Measurements from ENCODE around the gene MYBPHL.

Gene MYBPHL

DNA sequence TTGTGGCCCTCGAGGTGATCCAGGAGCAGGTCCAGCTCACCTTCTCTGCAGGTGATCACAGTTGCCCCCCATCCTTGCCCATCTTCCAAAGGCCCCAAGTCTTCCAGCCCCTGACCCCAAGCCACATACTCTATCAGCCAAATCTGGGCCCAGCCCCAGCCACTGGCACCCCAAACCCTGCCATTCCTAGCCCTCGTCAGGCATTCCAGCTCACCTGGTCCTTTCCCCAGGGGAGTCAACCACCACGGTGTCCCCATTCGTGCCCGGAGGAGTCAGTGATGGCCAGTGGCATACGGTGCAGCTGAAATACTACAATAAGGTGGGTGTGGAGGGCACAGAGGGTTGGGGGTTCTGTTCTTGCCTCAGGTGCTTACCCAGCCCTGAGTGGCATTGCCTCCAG lies 45.2 kb downstream of the MYBPHL start:
- no peak overlapping the region for H3K27ac ChIP-seq
- TF ChIP-seq, protein P1, sequence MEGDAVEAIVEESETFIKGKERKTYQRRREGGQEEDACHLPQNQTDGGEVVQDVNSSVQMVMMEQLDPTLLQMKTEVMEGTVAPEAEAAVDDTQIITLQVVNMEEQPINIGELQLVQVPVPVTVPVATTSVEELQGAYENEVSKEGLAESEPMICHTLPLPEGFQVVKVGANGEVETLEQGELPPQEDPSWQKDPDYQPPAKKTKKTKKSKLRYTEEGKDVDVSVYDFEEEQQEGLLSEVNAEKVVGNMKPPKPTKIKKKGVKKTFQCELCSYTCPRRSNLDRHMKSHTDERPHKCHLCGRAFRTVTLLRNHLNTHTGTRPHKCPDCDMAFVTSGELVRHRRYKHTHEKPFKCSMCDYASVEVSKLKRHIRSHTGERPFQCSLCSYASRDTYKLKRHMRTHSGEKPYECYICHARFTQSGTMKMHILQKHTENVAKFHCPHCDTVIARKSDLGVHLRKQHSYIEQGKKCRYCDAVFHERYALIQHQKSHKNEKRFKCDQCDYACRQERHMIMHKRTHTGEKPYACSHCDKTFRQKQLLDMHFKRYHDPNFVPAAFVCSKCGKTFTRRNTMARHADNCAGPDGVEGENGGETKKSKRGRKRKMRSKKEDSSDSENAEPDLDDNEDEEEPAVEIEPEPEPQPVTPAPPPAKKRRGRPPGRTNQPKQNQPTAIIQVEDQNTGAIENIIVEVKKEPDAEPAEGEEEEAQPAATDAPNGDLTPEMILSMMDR (conservative IDR thresholded peaks at IDR 0.05) = no peak

DNA sequence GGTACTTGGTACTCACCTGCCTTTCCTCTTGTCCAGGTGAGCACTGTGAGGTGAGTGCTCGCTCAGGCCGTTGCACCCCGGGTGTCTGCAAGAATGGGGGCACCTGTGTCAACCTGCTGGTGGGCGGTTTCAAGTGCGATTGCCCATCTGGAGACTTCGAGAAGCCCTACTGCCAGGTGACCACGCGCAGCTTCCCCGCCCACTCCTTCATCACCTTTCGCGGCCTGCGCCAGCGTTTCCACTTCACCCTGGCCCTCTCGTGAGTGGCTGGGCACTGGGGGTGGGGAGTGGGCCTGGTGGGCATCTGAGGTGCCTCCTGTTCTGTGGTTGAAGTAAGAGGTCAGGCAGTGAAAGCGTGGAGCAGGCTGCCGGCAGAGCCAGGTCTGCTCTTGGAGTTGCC lies 45.8 kb downstream of the MYBPHL start:
- TF ChIP-seq, protein P1 (conservative IDR thresholded peaks at IDR 0.05) = no peak
- H3K27ac ChIP-seq = no peak overlapping the region

DNA sequence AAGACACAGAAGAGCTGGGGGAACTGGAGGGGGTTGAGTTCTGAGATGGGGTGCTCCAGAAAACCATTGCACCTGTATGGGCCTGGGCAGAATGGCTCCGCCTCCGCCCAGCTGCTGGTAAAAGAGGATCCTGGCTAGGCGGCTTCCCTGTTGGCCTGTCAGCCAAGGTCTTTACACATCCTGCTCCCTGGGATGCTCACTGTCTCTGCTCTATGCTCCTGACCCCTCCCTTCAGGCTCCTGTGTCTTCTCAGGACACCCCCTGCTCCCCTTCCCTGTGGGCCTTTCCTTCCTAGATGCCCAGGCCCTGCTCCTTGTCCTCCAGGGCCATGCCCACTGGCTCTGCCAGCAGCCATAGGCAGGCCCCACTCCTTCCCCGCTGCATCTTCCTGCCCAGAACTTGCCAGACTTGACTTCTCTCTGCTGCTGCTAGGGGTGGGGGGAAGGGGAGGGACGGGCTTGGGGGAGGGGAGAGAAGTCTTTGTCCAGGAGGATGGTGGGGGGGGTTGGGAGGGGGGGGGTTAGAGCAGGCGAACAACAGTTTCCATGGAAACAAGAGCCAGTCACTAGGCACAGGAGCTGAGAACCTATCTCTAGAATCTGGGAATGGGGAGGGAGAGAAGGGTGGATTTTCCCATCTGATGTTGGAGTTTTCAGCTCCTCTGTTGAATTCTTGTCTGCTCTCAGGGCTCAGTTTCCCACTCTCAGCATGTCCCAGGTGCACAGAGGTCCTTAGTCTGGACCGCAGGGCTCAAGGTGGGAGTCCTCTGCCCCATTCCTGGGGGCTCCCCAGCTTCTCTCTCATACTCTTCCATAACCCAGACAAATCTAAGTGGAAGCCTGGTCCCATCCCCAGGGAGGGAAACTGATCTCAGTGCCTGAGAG lies 46.9 kb downstream of the MYBPHL start:
- H3K27ac ChIP-seq = no peak overlapping the region
- TF ChIP-seq, protein P1 (conservative IDR thresholded peaks at IDR 0.05) = no peak

DNA sequence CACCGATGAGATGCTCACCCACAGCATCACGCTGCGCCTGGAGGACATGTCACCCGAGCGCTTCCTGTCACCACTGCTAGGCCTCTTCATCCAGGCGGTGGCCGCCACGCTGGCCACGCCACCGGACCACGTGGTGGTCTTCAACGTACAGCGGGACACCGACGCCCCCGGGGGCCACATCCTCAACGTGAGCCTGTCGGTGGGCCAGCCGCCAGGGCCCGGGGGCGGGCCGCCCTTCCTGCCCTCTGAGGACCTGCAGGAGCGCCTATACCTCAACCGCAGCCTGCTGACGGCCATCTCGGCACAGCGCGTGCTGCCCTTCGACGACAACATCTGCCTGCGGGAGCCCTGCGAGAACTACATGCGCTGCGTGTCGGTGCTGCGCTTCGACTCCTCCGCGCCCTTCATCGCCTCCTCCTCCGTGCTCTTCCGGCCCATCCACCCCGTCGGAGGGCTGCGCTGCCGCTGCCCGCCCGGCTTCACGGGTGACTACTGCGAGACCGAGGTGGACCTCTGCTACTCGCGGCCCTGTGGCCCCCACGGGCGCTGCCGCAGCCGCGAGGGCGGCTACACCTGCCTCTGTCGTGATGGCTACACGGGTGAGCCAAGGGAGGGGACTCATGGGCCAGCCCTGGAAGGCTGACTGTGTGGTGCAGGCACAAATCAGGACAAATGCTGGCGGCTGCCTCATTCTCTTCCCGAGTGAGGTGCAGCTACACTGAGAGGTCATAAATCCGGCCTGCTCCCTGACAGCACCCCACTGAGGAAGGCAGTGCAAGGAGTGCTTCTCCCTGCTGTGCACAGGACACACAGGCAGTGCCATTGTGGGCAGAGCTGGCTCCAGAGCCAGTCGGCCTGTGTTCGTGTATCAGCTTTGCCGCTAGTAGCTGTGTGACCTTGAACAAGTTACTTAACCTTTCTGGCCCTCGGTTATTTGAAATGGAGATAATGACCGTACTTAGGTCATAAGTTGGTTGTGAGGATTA lies 48.0 kb downstream of the MYBPHL start:
- TF ChIP-seq, protein P1 (conservative IDR thresholded peaks at IDR 0.05) = no peak
- no peak overlapping the region for H3K27ac ChIP-seq

DNA sequence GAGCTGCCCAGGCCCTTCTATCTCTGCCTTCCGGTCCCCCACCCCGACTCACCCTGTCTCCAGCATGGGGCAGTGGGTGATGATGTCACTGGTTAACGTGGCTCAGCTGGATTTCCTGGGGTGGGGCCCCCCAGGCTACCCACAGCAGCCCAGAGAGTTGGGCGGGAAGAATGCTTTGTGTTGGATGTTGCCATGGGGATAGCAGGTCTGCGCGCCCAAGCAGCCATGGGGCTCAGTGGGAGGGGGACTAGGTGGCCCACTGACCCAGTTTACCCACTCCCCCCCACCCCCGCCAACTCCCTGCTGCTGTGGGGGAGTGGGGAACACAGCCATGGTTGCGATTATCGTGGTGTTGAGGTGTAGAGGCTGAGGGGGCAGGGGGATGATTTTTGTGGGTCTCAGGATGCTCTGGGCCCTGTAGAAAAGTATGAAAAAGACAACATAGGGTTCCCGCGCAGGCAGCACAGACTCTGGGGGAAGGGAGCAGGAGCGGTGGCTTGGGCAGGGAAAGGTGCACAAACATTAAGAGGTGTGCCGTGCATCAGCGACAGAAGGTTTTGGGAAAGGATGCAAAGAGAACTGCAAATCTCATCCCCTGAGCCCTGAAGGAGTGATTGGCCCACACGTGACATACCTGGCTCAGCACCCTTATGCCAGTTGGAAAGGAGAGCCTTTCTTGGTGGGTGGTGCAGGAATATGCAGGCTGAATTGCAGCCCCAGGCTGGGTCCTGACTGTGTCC lies 49.0 kb downstream of the MYBPHL start:
- TF ChIP-seq, protein P1 (conservative IDR thresholded peaks at IDR 0.05) = no peak
- H3K27ac ChIP-seq = no peak overlapping the region

DNA sequence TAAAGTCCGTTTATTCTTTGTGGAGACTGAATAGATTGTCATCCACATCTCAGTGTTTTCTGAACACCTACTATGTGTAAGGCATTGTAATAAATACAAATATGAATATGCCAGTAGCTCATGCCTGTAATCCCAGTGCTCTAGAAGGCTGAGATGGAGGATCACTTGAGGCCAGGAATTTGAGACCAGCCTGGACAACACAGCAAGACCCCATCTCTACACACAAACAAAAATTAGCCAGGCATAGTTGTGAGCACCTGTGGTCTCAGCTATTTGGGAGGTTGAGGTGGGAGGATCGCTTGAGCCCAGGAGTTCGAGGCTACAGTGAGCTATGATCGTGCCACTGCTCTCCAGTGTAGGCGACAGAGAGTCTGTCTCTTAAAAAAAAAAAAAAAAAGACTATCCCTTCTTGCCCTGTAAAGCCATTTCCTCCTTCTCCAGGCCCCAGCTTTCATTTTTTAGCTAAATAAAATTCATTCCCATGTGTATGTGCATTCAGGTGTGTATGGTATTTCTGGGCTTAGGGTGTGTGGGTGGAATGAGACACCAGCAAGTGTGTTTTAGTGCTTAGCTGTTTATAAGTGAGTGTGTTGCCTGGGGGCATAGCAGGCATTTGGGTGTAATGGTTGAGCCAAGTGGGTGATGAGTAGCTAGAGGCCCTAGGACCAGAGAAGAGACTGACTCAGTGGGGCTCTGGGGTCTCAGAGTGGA lies 49.7 kb downstream of the MYBPHL start:
- no peak overlapping the region for H3K27ac ChIP-seq
- TF ChIP-seq, protein P1 (conservative IDR thresholded peaks at IDR 0.05) = no peak
